Measurements from ENCODE around the gene SFXN1. TPM values are rescaled to one million over a fixed set of nuclear protein-coding genes. Genes with fewer than 3 reads are reported as not detected.
A peak's percentile ranks its signal among the peaks of the same experiment; 100 is the strongest.

SFXN1 gene
- total and polyA plus RNA-seq, 2 donors = 22.3 to 48.5 TPM

DNA sequence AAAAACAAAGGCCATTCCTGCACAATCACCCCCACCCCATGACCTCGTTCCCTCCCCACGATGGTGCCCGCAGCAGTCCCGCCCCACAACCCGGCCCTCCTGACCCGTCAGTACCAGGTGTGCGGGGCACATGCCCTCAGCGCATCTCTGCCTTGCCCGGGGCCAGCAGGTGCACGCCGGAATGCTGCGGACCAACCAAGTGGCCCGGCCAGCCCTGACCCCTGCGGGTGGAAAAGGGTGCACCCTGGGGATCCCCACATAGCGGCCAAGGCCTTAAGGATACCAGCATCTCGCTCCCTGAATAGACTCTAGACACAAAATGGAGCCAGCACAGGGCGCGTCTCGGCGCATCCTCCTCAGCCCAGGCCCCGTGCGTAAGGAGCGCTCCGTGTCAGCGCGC is 6.0 kb downstream of the SFXN1 start:
- DNase-seq (ENCODE audit: low read depth in 6 of 9, low spot score in 9 of 9) = no peak
- Histone ChIP-seq H3K27ac (ENCODE audit: low read depth in 1 of 2, low read length in 1 of 2) (no peak overlapping the region), H3K27me3 (ENCODE audit: control insufficient read depth in 2 of 2, insufficient read depth in 1 of 2, low read length in 1 of 2) (no peaks in the 10 kb centered on the region), H3K36me3 (ENCODE audit: control insufficient read depth in 2 of 2, insufficient read depth in 2 of 2, low read length in 1 of 2) (peaks cover 43 to 46% of the 10 kb centered on the region in 2 donors), H3K4me1 (ENCODE audit: control insufficient read depth in 2 of 2, insufficient read depth in 2 of 2, low read length in 2 of 2) (peaks cover 10 to 11% of the 10 kb centered on the region in 2 donors), H3K4me3 (ENCODE audit: low read length in 2 of 2) (no peak overlapping the region), H3K9me3 (ENCODE audit: control insufficient read depth in 2 of 2, insufficient read depth in 1 of 2, low read length in 1 of 2) (no peaks in the 10 kb centered on the region)
- WGBS = 98% methylated on average over 26 of the region's 26 CpGs

DNA sequence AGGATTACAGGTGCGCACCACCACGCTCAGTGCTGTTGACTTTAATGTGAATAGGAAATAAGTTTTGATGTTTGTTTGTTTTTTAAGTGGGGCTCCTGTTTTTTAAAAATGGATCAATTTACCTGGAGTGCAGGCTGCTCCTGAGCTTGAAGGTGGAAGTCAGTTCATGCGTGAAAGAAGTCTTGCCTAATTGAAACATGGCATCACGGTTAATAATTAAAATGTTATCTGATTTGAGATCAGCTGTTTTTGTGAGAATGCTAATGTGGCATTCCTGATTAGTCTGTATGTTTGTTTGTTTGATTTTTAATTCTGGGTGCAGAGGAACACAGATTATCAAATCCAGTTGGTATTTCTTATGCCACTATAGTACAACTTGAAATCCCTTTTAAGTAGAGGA is 6.5 kb downstream of the SFXN1 start:
- no peak for DNase-seq (ENCODE audit: low read depth in 6 of 9, low spot score in 9 of 9)
- no peaks in the 10 kb centered on the region for H3K9me3 ChIP-seq (ENCODE audit: control insufficient read depth in 2 of 2, insufficient read depth in 1 of 2, low read length in 1 of 2)
- no peak overlapping the region for H3K27ac ChIP-seq (ENCODE audit: low read depth in 1 of 2, low read length in 1 of 2)
- H3K36me3 ChIP-seq (ENCODE audit: control insufficient read depth in 2 of 2, insufficient read depth in 2 of 2, low read length in 1 of 2) = peaks cover 48 to 51% of the 10 kb centered on the region in 2 donors
- H3K27me3 ChIP-seq (ENCODE audit: control insufficient read depth in 2 of 2, insufficient read depth in 1 of 2, low read length in 1 of 2) = no peaks in the 10 kb centered on the region
- over 99% methylated on average over 4 of the region's 4 CpGs for WGBS
- no peak overlapping the region for H3K4me3 ChIP-seq (ENCODE audit: low read length in 2 of 2)
- peaks cover 6% of the 10 kb centered on the region in 2 donors for H3K4me1 ChIP-seq (ENCODE audit: control insufficient read depth in 2 of 2, insufficient read depth in 2 of 2, low read length in 2 of 2)

DNA sequence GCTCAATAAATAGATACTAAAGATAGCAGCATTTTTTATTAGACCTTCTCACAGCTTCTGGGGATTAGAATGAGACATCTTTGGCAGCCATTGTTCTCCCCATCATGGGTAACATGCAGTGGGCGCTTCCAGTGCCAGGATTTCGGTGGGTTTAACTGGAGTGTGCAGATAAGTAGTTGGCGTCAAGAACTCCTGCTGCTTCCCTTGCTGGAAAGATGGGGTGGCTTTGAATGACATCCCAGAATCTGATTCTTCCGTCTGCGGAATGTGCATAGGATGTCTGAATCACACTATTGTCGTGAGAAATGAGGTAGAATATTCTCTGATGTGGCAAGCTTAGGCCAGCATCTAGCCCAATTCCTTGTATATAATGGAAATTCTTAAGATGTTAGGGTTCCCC is 7.3 kb downstream of the SFXN1 start:
- H3K27ac ChIP-seq (ENCODE audit: low read depth in 1 of 2, low read length in 1 of 2) = no peak overlapping the region
- no peak for DNase-seq (ENCODE audit: low read depth in 6 of 9, low spot score in 9 of 9)
- 95% methylated on average over 6 of the region's 6 CpGs for WGBS
- H3K4me3 ChIP-seq (ENCODE audit: low read length in 2 of 2) = no peak overlapping the region
- no peaks in the 10 kb centered on the region for H3K27me3 ChIP-seq (ENCODE audit: control insufficient read depth in 2 of 2, insufficient read depth in 1 of 2, low read length in 1 of 2)
- no peaks in the 10 kb centered on the region for H3K9me3 ChIP-seq (ENCODE audit: control insufficient read depth in 2 of 2, insufficient read depth in 1 of 2, low read length in 1 of 2)
- peaks cover under 1% of the 10 kb centered on the region in 2 donors for H3K4me1 ChIP-seq (ENCODE audit: control insufficient read depth in 2 of 2, insufficient read depth in 2 of 2, low read length in 2 of 2)
- peaks cover 52 to 53% of the 10 kb centered on the region in 2 donors for H3K36me3 ChIP-seq (ENCODE audit: control insufficient read depth in 2 of 2, insufficient read depth in 2 of 2, low read length in 1 of 2)

DNA sequence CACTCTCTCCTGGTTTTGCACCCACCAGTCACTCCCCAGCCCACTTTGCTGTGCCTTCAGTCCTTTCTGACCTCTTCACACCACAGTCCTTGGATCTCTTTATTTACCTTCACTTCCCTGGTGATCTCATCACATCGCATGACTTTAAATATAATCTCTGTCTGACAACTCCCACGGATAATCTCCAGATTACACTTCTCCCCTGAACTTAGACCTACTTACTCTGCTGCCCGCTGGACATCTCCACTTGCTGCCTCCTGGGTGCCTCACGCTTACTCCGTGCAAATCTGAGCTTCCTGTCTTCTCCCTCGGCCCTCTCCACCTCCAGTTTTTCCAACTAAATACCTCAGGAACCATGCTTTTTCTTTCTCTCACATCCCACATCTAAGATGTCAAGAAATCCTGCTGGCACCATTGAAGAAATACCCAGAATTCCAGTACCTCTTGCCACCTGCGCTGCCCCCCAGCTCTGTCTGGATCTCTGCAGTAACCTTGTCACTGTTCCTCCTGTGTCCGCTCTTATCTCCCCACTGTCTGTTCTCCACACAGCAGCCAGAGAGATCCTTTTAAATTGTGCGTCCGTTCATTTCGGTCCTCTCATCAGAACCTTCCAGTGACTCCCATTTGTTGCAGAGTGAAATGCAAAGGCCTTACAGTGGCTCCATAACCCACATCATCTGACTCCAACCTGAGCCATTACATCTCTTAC is 9.3 kb downstream of the SFXN1 start:
- WGBS = 97% methylated on average over 11 of the region's 11 CpGs
- Histone ChIP-seq H3K36me3 (ENCODE audit: control insufficient read depth in 2 of 2, insufficient read depth in 2 of 2, low read length in 1 of 2) (peaks cover 61 to 62% of the 10 kb centered on the region in 2 donors), H3K27ac (ENCODE audit: low read depth in 1 of 2, low read length in 1 of 2) (no peak overlapping the region), H3K4me1 (ENCODE audit: control insufficient read depth in 2 of 2, insufficient read depth in 2 of 2, low read length in 2 of 2) (no peaks in the 10 kb centered on the region), H3K27me3 (ENCODE audit: control insufficient read depth in 2 of 2, insufficient read depth in 1 of 2, low read length in 1 of 2) (no peaks in the 10 kb centered on the region), H3K4me3 (ENCODE audit: low read length in 2 of 2) (no peak overlapping the region), H3K9me3 (ENCODE audit: control insufficient read depth in 2 of 2, insufficient read depth in 1 of 2, low read length in 1 of 2) (no peaks in the 10 kb centered on the region)
- no peak for DNase-seq (ENCODE audit: low read depth in 6 of 9, low spot score in 9 of 9)

DNA sequence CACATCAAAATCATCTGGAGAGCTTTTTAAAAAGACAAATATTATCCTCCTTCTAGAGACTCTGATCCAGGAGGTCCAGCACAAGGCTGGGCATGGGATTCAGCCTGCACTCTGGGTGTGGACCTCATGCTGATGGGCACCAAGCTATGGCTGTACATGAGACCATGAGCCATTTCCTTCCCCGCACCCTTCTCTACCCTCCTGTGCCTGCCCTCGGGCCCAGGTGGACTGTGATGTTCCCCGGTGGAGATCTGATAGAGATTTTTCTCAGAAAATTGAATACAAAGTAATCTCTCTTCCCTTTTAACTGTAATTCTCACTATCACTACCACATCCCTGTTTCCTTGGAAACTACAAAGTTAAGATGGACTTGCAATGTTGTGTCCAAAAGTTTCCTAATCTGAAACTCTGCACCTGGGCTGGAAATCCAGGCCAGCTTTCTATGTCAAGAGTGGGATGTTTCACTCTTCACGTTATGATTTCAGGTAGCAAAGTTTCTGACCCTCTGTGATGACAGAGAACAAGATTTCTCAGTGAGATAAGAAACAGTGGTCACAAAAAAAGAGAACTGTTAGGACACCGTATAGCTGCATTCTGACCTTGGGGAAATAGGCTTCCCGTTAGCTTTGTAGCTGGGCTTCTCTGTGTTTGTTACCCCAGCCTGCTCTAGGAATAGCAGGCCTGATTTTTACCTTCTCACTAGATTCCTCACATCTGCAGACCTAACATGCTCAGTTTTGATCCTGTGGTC is 11.5 kb downstream of the SFXN1 start:
- Histone ChIP-seq H3K27ac (ENCODE audit: low read depth in 1 of 2, low read length in 1 of 2) (peak overlapping the region in 1 of 2 donors; percentile 27), H3K4me3 (ENCODE audit: low read length in 2 of 2) (no peak overlapping the region), H3K9me3 (ENCODE audit: control insufficient read depth in 2 of 2, insufficient read depth in 1 of 2, low read length in 1 of 2) (no peaks in the 10 kb centered on the region), H3K27me3 (ENCODE audit: control insufficient read depth in 2 of 2, insufficient read depth in 1 of 2, low read length in 1 of 2) (no peaks in the 10 kb centered on the region), H3K4me1 (ENCODE audit: control insufficient read depth in 2 of 2, insufficient read depth in 2 of 2, low read length in 2 of 2) (no peaks in the 10 kb centered on the region), H3K36me3 (ENCODE audit: control insufficient read depth in 2 of 2, insufficient read depth in 2 of 2, low read length in 1 of 2) (peaks cover 65 to 68% of the 10 kb centered on the region in 2 donors)
- DNase-seq (ENCODE audit: low read depth in 6 of 9, low spot score in 9 of 9) = no peak
- WGBS = 57% methylated on average over 6 of the region's 6 CpGs

DNA sequence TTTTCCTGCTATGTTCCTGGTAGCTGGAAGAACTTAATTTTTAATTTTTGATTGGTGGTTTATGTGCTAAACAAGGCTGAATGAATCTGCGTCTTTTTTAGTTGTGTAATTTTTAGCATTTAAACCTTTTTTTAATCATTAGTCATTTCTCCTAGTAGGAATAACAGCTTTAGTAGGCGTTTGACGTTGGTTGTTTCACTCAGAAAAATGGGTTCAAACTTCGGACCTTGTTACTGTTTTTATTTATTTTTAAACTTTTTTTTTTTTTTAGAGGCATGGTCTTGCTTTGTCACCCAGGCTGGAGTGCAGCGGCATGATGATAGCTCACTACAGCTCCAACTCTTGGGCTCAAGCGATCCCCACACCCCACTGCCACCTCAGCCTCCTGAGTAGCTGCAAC is 12.9 kb downstream of the SFXN1 start:
- Histone ChIP-seq H3K4me1 (ENCODE audit: control insufficient read depth in 2 of 2, insufficient read depth in 2 of 2, low read length in 2 of 2) (no peaks in the 10 kb centered on the region), H3K9me3 (ENCODE audit: control insufficient read depth in 2 of 2, insufficient read depth in 1 of 2, low read length in 1 of 2) (no peaks in the 10 kb centered on the region), H3K36me3 (ENCODE audit: control insufficient read depth in 2 of 2, insufficient read depth in 2 of 2, low read length in 1 of 2) (peaks cover 54 to 70% of the 10 kb centered on the region in 2 donors), H3K27me3 (ENCODE audit: control insufficient read depth in 2 of 2, insufficient read depth in 1 of 2, low read length in 1 of 2) (no peaks in the 10 kb centered on the region), H3K4me3 (ENCODE audit: low read length in 2 of 2) (no peak overlapping the region), H3K27ac (ENCODE audit: low read depth in 1 of 2, low read length in 1 of 2) (no peak overlapping the region)
- no peak for DNase-seq (ENCODE audit: low read depth in 6 of 9, low spot score in 9 of 9)
- WGBS = 82% methylated on average over 6 of the region's 6 CpGs

DNA sequence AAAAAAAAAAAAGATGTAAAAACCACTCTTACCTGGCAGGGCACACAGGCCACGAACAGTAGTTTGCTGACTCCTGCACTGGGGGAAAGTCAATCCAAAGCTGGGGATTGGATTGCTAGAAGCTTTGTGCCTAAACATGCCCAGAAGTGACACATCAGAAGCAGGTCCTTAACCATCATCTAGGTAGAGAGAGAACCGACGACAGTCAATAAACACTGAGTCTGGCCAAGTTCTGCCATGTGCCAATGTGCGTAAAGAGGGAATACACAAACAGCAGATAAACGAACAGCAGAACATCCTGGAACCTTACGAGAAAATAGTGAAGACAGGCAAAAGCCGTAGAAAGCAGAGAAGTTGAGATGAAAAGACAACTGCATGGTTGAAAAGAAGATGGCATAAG is 14.9 kb downstream of the SFXN1 start:
- Histone ChIP-seq H3K27me3 (ENCODE audit: control insufficient read depth in 2 of 2, insufficient read depth in 1 of 2, low read length in 1 of 2) (no peaks in the 10 kb centered on the region), H3K4me1 (ENCODE audit: control insufficient read depth in 2 of 2, insufficient read depth in 2 of 2, low read length in 2 of 2) (no peaks in the 10 kb centered on the region), H3K36me3 (ENCODE audit: control insufficient read depth in 2 of 2, insufficient read depth in 2 of 2, low read length in 1 of 2) (peaks cover 42 to 66% of the 10 kb centered on the region in 2 donors), H3K9me3 (ENCODE audit: control insufficient read depth in 2 of 2, insufficient read depth in 1 of 2, low read length in 1 of 2) (no peaks in the 10 kb centered on the region), H3K4me3 (ENCODE audit: low read length in 2 of 2) (no peak overlapping the region), H3K27ac (ENCODE audit: low read depth in 1 of 2, low read length in 1 of 2) (no peak overlapping the region)
- no peak for DNase-seq (ENCODE audit: low read depth in 6 of 9, low spot score in 9 of 9)
- WGBS = 96% methylated on average over 7 of the region's 7 CpGs

DNA sequence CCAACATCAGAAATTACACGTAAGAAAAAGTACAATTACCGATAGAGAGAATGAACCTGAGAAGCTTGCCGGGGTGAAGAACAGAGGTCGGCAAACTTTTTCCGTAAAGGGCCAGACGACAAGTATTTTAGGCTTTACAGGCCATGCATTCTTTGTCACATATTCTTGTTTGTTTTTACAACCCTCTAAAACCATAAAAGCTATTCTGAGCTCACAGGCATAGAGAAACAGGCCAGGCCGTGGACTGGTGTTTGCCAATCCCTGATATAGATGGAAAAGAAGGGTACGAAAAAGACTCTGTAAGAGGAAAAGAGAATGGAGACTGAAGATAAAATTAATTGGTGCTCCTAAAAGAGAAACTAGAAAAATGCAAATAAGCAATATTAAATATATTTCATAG is 15.4 kb downstream of the SFXN1 start:
- DNase-seq (ENCODE audit: low read depth in 6 of 9, low spot score in 9 of 9) = no peak
- peaks cover 38 to 64% of the 10 kb centered on the region in 2 donors for H3K36me3 ChIP-seq (ENCODE audit: control insufficient read depth in 2 of 2, insufficient read depth in 2 of 2, low read length in 1 of 2)
- no peak overlapping the region for H3K4me3 ChIP-seq (ENCODE audit: low read length in 2 of 2)
- 92% methylated on average over 8 of the region's 8 CpGs for WGBS
- no peaks in the 10 kb centered on the region for H3K9me3 ChIP-seq (ENCODE audit: control insufficient read depth in 2 of 2, insufficient read depth in 1 of 2, low read length in 1 of 2)
- no peaks in the 10 kb centered on the region for H3K27me3 ChIP-seq (ENCODE audit: control insufficient read depth in 2 of 2, insufficient read depth in 1 of 2, low read length in 1 of 2)
- no peaks in the 10 kb centered on the region for H3K4me1 ChIP-seq (ENCODE audit: control insufficient read depth in 2 of 2, insufficient read depth in 2 of 2, low read length in 2 of 2)
- no peak overlapping the region for H3K27ac ChIP-seq (ENCODE audit: low read depth in 1 of 2, low read length in 1 of 2)
